ENCODE data around the gene CCP110. TPM values are rescaled to one million over a fixed set of nuclear protein-coding genes. Genes with fewer than 3 reads are reported as not detected.

CCP110 gene
- total and polyA plus RNA-seq, 2 experiments from 2014 or later = 4.3 to 9.2 TPM

- no peak overlapping the region for H2AFZ ChIP-seq
- no peak overlapping the region for H3K4me2 ChIP-seq
- no peaks in the 10 kb centered on the region for H3K36me3 ChIP-seq (replicated peaks; ENCODE audit: insufficient read depth, low read depth)
- H3K4me3 ChIP-seq = no peak overlapping the region
- H3K4me1 ChIP-seq (ENCODE audit: insufficient read depth) = no peaks in the 10 kb centered on the region
- no peak for DNase-seq (ENCODE audit: low spot score)
- H3K27ac ChIP-seq = no peak overlapping the region
- H3K9me3 ChIP-seq (ENCODE audit: low read depth) = no peaks in the 10 kb centered on the region
- TF ChIP-seq EZH2phosphoT487 (IDR thresholded peaks at IDR 0.05; ENCODE audit: low read depth, severe bottlenecking, unreplicated experiment) = no peak
- no peak for TF ChIP-seq EZH2 (IDR thresholded peaks at IDR 0.05; ENCODE audit: borderline replicate concordance)
- TF ChIP-seq, protein P1, sequence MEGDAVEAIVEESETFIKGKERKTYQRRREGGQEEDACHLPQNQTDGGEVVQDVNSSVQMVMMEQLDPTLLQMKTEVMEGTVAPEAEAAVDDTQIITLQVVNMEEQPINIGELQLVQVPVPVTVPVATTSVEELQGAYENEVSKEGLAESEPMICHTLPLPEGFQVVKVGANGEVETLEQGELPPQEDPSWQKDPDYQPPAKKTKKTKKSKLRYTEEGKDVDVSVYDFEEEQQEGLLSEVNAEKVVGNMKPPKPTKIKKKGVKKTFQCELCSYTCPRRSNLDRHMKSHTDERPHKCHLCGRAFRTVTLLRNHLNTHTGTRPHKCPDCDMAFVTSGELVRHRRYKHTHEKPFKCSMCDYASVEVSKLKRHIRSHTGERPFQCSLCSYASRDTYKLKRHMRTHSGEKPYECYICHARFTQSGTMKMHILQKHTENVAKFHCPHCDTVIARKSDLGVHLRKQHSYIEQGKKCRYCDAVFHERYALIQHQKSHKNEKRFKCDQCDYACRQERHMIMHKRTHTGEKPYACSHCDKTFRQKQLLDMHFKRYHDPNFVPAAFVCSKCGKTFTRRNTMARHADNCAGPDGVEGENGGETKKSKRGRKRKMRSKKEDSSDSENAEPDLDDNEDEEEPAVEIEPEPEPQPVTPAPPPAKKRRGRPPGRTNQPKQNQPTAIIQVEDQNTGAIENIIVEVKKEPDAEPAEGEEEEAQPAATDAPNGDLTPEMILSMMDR (IDR thresholded peaks at IDR 0.05; ENCODE audit: poor library complexity) = no peak
- H3K27me3 ChIP-seq = no peaks in the 10 kb centered on the region
- no peaks in the 10 kb centered on the region for H4K20me1 ChIP-seq (ENCODE audit: insufficient read depth, poor library complexity, severe bottlenecking)
- H3K9me2 ChIP-seq (replicated peaks; ENCODE audit: insufficient read depth) = no peaks in the 10 kb centered on the region
- no peaks in the 10 kb centered on the region for H3K79me2 ChIP-seq
- WGBS (ENCODE audit: low lambda C conversion rate, missing lambda C conversion rate) = 38% methylated on average over 3 of the region's 3 CpGs
These were observed 44.4 kb upstream of the CCP110 start for GRCh38 chr16:19479302-19479721.

DNA sequence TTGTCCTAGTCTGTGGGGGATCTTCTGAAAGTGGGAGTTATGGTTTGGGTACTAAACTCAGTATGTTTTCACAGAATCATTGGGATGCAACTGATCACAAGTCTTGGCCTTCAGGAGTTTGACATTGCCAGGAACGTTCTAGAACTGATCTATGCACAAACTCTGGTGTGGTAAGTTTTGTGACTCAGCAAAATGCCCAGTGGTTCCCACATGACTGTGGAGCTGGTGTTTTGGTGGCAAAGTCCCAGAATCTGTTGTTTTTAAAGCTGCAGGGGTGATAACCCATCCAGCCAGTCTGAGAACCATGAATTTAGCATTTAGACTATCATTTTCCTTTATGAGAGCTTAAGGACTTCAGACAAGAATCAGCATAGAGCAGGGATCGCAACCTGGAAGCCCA is 42.4 kb upstream of the CCP110 start:
- no peaks in the 10 kb centered on the region for H3K9me3 ChIP-seq (ENCODE audit: low read depth)
- H3K27ac ChIP-seq = no peak overlapping the region
- H3K9me2 ChIP-seq (replicated peaks; ENCODE audit: insufficient read depth) = no peaks in the 10 kb centered on the region
- no peak for DNase-seq (ENCODE audit: low spot score)
- 93% methylated on average over 2 of the region's 2 CpGs for WGBS (ENCODE audit: low lambda C conversion rate, missing lambda C conversion rate)
- H3K4me1 ChIP-seq (ENCODE audit: insufficient read depth) = no peaks in the 10 kb centered on the region
- no peak overlapping the region for H2AFZ ChIP-seq
- no peaks in the 10 kb centered on the region for H3K27me3 ChIP-seq
- H3K4me3 ChIP-seq = no peak overlapping the region
- H3K36me3 ChIP-seq (replicated peaks; ENCODE audit: insufficient read depth, low read depth) = no peaks in the 10 kb centered on the region
- H4K20me1 ChIP-seq (ENCODE audit: insufficient read depth, poor library complexity, severe bottlenecking) = no peaks in the 10 kb centered on the region
- H3K4me2 ChIP-seq = no peak overlapping the region
- no peaks in the 10 kb centered on the region for H3K79me2 ChIP-seq
- TF ChIP-seq EZH2phosphoT487 (IDR thresholded peaks at IDR 0.05; ENCODE audit: low read depth, severe bottlenecking, unreplicated experiment) = no peak
- TF ChIP-seq, protein P1 (IDR thresholded peaks at IDR 0.05; ENCODE audit: poor library complexity) = no peak
- TF ChIP-seq EZH2 (IDR thresholded peaks at IDR 0.05; ENCODE audit: borderline replicate concordance) = no peak

- H3K9me2 ChIP-seq (replicated peaks; ENCODE audit: insufficient read depth) = no peaks in the 10 kb centered on the region
- no peaks in the 10 kb centered on the region for H3K36me3 ChIP-seq (replicated peaks; ENCODE audit: insufficient read depth, low read depth)
- no peaks in the 10 kb centered on the region for H3K9me3 ChIP-seq (ENCODE audit: low read depth)
- H3K4me2 ChIP-seq = no peak overlapping the region
- no peaks in the 10 kb centered on the region for H4K20me1 ChIP-seq (ENCODE audit: insufficient read depth, poor library complexity, severe bottlenecking)
- TF ChIP-seq EZH2 (IDR thresholded peaks at IDR 0.05; ENCODE audit: borderline replicate concordance) = no peak
- H3K27me3 ChIP-seq = no peaks in the 10 kb centered on the region
- H3K79me2 ChIP-seq = no peaks in the 10 kb centered on the region
- H2AFZ ChIP-seq = no peak overlapping the region
- H3K27ac ChIP-seq = no peak overlapping the region
- no peak for DNase-seq (ENCODE audit: low spot score)
- H3K4me3 ChIP-seq = no peak overlapping the region
- no peaks in the 10 kb centered on the region for H3K4me1 ChIP-seq (ENCODE audit: insufficient read depth)
- WGBS (ENCODE audit: low lambda C conversion rate, missing lambda C conversion rate) = 93% methylated on average over 5 of the region's 5 CpGs
These were observed 42.0 kb upstream of the CCP110 start for GRCh38 chr16:19481769-19482168.

DNA sequence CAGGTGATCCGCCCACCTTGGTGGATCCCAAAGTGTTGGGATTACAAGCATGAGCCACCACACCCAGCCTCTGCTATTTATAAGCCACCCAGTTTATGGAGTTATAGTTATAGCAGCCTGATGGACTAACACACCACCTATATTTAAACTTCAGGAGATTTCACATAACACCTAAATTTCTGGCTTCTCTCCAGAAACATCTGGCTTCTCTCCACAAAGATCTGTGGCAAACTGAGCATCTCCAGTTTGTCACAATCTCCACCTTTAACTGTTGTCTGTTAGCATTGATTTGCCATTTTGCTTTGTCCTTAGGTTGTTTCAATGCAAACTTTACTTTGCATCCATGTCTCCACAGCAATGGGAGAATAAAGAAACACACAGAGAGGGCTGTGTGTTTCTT is 41.5 kb upstream of the CCP110 start:
- Histone ChIP-seq H3K27me3 (no peaks in the 10 kb centered on the region), H2AFZ (no peak overlapping the region), H3K27ac (no peak overlapping the region), H4K20me1 (ENCODE audit: insufficient read depth, poor library complexity, severe bottlenecking) (no peaks in the 10 kb centered on the region), H3K4me3 (no peak overlapping the region), H3K9me3 (ENCODE audit: low read depth) (no peaks in the 10 kb centered on the region), H3K4me1 (ENCODE audit: insufficient read depth) (no peaks in the 10 kb centered on the region), H3K4me2 (no peak overlapping the region), H3K79me2 (no peaks in the 10 kb centered on the region), H3K36me3 (replicated peaks; ENCODE audit: insufficient read depth, low read depth) (no peaks in the 10 kb centered on the region), H3K9me2 (replicated peaks; ENCODE audit: insufficient read depth) (no peaks in the 10 kb centered on the region)
- no peak for TF ChIP-seq EZH2phosphoT487 (IDR thresholded peaks at IDR 0.05; ENCODE audit: low read depth, severe bottlenecking, unreplicated experiment)
- TF ChIP-seq, protein P1 (IDR thresholded peaks at IDR 0.05; ENCODE audit: poor library complexity) = no peak
- no peak for TF ChIP-seq EZH2 (IDR thresholded peaks at IDR 0.05; ENCODE audit: borderline replicate concordance)
- DNase-seq (ENCODE audit: low spot score) = no peak
- 83% methylated on average over 1 of the region's 1 CpG for WGBS (ENCODE audit: low lambda C conversion rate, missing lambda C conversion rate)
